K562 (cell line): ENCODE measurements around the gene BCAS4.
A peak's percentile ranks its signal among the peaks of the same experiment; 100 is the strongest.

Source experiments
- CREB3L1 ChIP-seq: fragments of 450-650 bp; IDR thresholded peaks from 2 replicates; pipeline ENCODE4 v1.6.1; 2014; ENCODE audit warnings: low read depth, mild to moderate bottlenecking, moderate library complexity, borderline replicate concordance
- CTCF ChIP-seq, 3 experiments: IDR thresholded peaks in 2 of 3; conservative IDR thresholded peaks in 1 of 3; 2 replicates each; pipeline ENCODE4 v1.5.1; 2011 to 2012; ENCODE audit warnings: low read length in 3 of 3, mild to moderate bottlenecking in 3 of 3, control low read depth in 2 of 3, improper control_type of control experiment in 1 of 3, inconsistent platforms in 1 of 3, low read depth in 1 of 3, mixed read lengths in 1 of 3, moderate library complexity in 1 of 3; ENCODE audit not compliant: insufficient read depth in 2 of 3
- FOSL1 ChIP-seq: fragments of 200-800 bp; sonication (Bioruptor generic); conservative IDR thresholded peaks from 2 replicates; pipeline ENCODE4 v1.6.1; 2016; ENCODE audit warnings: missing genetic modification characterization, missing compliant biosample characterization
- KLF10 ChIP-seq: fragments of 250-450 bp; sonication (Bioruptor Pico); IDR thresholded peaks from 2 replicates; pipeline ENCODE4 v1.6.1; 2021; ENCODE audit warnings: matching md5 sums
- MNT ChIP-seq, 2 experiments: fragments of 450-650 bp; conservative IDR thresholded peaks; 2 replicates each; pipeline ENCODE4 v1.6.1; 2017; ENCODE audit warnings: mild to moderate bottlenecking in 2 of 2, moderate library complexity in 2 of 2
- NELFE ChIP-seq: IDR thresholded peaks from 2 replicates; pipeline ENCODE4 v1.6.1; 2011; ENCODE audit warnings: mild to moderate bottlenecking; ENCODE audit not compliant: insufficient read depth, insufficient read length
- PKNOX1 ChIP-seq: fragments of 450-650 bp; IDR thresholded peaks from 2 replicates; pipeline ENCODE4 v1.6.1; 2016
- SMARCA4 ChIP-seq: fragments of 450-650 bp; IDR thresholded peaks from 2 replicates; pipeline ENCODE4 v1.6.1; 2016

DNA sequence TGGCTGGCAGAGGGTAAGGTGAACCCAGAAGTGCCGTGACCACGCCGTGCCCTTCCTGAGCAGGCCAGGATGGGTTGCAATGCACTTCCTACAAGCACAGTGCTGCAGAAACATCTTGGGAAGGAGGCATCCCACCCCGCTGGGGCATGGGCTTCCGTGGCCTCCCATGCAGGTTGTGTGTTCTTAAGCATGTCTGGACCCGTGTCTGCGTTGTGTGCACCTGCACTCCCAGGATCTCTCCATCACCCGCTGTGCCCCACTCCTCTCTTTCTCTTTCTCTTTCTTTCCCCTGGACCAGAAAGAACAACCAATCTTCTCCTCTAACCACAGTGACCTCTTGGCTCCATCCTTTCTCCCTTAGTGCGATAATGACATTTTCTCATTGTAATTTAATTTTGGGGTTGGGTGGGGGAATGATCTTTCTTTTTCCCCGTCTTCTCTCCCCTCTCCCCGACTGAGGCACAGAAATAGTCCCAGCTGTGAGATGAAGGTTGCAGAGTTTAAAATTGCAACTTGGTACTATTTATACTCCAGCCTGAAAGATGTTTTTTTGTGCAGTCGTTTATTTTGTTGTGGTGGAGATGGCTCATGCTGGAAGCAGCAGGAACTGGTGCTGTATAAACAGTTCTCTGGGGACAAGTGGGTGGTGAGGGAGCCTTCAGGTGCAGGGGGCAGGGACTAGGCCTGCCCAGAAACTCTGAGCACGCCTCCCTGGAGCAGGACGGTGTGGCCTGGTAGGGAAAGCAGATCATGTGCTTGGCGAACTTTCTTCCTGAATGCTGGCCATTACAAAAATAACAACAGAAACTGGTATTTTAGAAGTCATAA, 20.5 kb downstream of the BCAS4 start:
- TF ChIP-seq FOSL1 (0 out of 2 replicates have a peak, but pooled peaks have one; percentile 13), SMARCA4 (no peak), CREB3L1 (no peak), MNT (conservative IDR thresholded peaks at IDR 0.05) (no peak), NELFE (no peak), CTCF (IDR thresholded peaks at IDR 0.05 in 2 of 3, conservative IDR thresholded peaks at IDR 0.05 in 1 of 3; ENCODE audit: insufficient read depth in 2 of 3, low read depth in 1 of 3, low read length in 3 of 3) (no peak), PKNOX1 (no peak), KLF10 (CRISPR knock-in tag) (no peak)
